Activated B cell treated with CpG ODN at 0.5 μM for 24 hours (primary cell): ENCODE results near the gene TRAF7. TPM values are rescaled to one million over a fixed set of nuclear protein-coding genes. Genes with fewer than 3 reads are reported as not detected.

ENCODE experiments used
- ATAC-seq: fragments of 200-7000 bp; cut with Tn5 transposase; one replicate; pipeline ENCODE4 v1.10.0; 2021; ENCODE audit warnings: low read depth, mild to moderate bottlenecking, moderate library complexity
- CTCF ChIA-PET: fragments of 350-600 bp; sonication (Branson Sonifier 250); formaldehyde crosslinking; loops from one replicate; lab custom pipeline; 2021; ENCODE audit warnings: antibody characterized with exemption; lab: Charles Lee
- POLR2A ChIA-PET: fragments of 350-600 bp; sonication (Branson Sonifier 250); formaldehyde crosslinking; loops from one replicate; lab custom pipeline; 2021; ENCODE audit warnings: antibody characterized with exemption; lab: Charles Lee
- DNase-seq: peaks from one replicate; pipeline ENCODE4 v3.0.0; 2022
- H3K27ac Mint-ChIP-seq: one replicate; pipeline ENCODE4 v1.8.0; 2020; ENCODE audit warnings: mixed read lengths
- H3K27me3 Mint-ChIP-seq: one replicate; pipeline ENCODE4 v1.8.0; 2021; ENCODE audit warnings: mixed read lengths
- H3K36me3 Mint-ChIP-seq: one replicate; pipeline ENCODE4 v1.8.0; 2021; ENCODE audit warnings: low read depth, mixed read lengths
- H3K4me1 Mint-ChIP-seq: one replicate; pipeline ENCODE4 v1.8.0; 2021; ENCODE audit warnings: mixed read lengths
- H3K4me3 Mint-ChIP-seq: one replicate; pipeline ENCODE4 v1.8.0; 2020; ENCODE audit warnings: mild to moderate bottlenecking, mixed read lengths
- H3K9me3 Mint-ChIP-seq: one replicate; pipeline ENCODE4 v1.8.0; 2020; ENCODE audit warnings: mixed read lengths
- CTCF ChIP-seq: fragments of 200-600 bp; IDR thresholded peaks from one replicate; pipeline ENCODE4 v1.8.0; 2022; ENCODE audit warnings: antibody characterized with exemption, mild to moderate bottlenecking
- intact Hi-C: fragments of 100-400 bp; cut with micrococcal nuclease; formaldehyde crosslinking; loops from one replicate; pipeline ENCODE4 v1.15.1; 2024
- total RNA-seq: library from RNA; stranded (reverse); gene quantifications from 2 replicates; pipeline ENCODE4 v1.2.3, GENCODE V29; 2022

Gene TRAF7
- total RNA-seq, 1 donor from 2014 or later, result 72.7 TPM

DNA sequence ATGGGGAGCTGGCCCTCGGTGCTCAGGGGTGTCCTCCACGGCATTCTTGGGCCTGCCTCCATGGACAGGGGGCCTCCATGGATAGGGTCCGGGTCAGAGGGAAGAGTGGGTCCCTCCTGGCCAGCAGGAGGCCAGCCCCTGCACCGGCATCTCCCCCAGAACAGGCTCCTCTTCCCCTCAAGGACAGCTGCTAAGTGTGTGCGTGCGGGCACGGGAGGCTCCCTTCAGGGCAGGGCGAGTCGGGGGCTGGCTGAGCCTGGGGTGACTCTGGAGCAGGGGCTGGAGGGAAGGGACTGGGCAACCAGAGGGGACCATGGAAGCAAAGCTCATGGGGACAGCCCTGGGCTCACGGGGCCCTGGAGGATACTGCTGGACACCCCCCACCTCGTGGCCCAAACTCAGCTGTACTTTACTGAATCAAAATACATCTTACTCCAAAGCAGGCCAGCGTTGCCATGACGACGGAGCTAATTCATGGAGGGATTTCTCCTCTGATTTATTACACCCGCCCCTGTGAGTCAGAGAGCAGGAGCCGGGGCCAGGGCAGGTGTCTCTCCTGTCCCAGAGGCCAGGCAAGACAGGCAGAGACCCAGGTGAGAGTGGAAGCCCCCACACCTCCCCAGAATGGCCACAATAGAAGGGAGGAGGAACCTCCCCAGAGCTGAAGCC is 38.7 kb downstream of the TRAF7 start:
- POLR2A ChIA-PET, result interaction anchor here (0.6 to 5.3 kb wide), 5 partner anchors 20 to 307 kb away, joined by 3 to 26 read pairs (median 4); partner anchors contain the start of genes ECI1 and TRAF7
- intact Hi-C loops, result no loop called here
- no peak for ATAC-seq
- H3K4me1 Mint-ChIP-seq, result peaks cover 8% of the 10 kb centered on the region
- H3K4me3 Mint-ChIP-seq, result no peak overlapping the region
- peaks cover 19% of the 10 kb centered on the region for H3K27me3 Mint-ChIP-seq
- H3K27ac Mint-ChIP-seq, result no peak overlapping the region
- H3K9me3 Mint-ChIP-seq, result no peaks in the 10 kb centered on the region
- no peaks in the 10 kb centered on the region for H3K36me3 Mint-ChIP-seq
- no peak for DNase-seq
- CTCF ChIA-PET, result interaction anchor here (1.0 to 2.1 kb wide), 6 partner anchors 20 to 307 kb away, joined by 3 to 34 read pairs (median 8); partner anchors contain the start of genes ECI1 and PGP
- TF ChIP-seq CTCF, result no peak

DNA sequence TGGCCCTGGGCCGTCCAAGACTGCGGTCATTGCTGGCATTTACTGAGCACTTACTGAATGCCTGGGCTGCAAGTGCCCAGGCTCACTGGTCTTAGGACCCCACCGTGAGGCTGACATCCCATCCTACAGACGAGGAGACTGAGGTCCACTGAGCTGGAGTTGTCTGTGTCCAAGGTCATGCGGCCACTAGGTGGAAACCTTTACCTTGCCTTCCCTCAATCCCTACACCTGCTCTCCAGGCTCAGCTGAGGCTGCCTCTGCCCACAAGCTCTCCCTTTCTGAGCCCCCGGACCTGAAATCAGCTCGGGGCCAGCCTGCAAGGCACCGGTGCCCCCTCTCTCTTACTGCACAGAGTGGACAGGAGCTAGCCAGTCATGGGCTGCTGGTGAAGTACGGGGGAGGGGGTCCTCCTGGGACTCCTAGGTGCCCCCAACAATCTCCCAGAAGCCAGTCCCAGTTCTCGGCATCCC is 39.3 kb downstream of the TRAF7 start:
- ATAC-seq, result peak; percentile 76
- Mint-ChIP-seq H3K27ac (no peak overlapping the region), H3K36me3 (no peaks in the 10 kb centered on the region), H3K9me3 (no peaks in the 10 kb centered on the region), H3K27me3 (peaks cover 19% of the 10 kb centered on the region), H3K4me1 (peaks cover 8% of the 10 kb centered on the region), H3K4me3 (peak overlapping the region; percentile 56)
- no peak for TF ChIP-seq CTCF
- intact Hi-C loops, result loop anchor here (1.0 kb wide), 4 partner anchors 56 to 306 kb away; partner anchors contain the start of genes ABCA3 and ECI1
- DNase-seq, result no peak
- POLR2A ChIA-PET, result interaction anchor here (0.6 to 5.3 kb wide), 6 partner anchors 20 to 306 kb away, joined by 3 to 26 read pairs (median 4); partner anchors contain the start of genes ECI1, RPS2 and TRAF7
- CTCF ChIA-PET, result interaction anchor here (0.6 to 2.1 kb wide), 8 partner anchors 20 to 308 kb away, joined by 3 to 34 read pairs (median 3); partner anchors contain the start of genes ECI1 and PGP

- POLR2A ChIA-PET, result interaction anchor here (0.9 to 5.3 kb wide), 4 partner anchors 40 to 305 kb away, joined by 4 to 26 read pairs (median 10); partner anchors contain the start of genes ECI1, RPS2 and TRAF7
- ATAC-seq (peak; percentile 11), DNase-seq (no peak)
- TF ChIP-seq CTCF, result no peak
- Mint-ChIP-seq H3K9me3 (no peaks in the 10 kb centered on the region), H3K27ac (no peak overlapping the region), H3K4me1 (peaks cover 8% of the 10 kb centered on the region), H3K4me3 (peak overlapping the region; percentile 52), H3K27me3 (peaks cover 21% of the 10 kb centered on the region), H3K36me3 (no peaks in the 10 kb centered on the region)
- CTCF ChIA-PET, result interaction anchor here (0.6 to 2.1 kb wide), 8 partner anchors 9 to 307 kb away, joined by 3 to 34 read pairs (median 3); partner anchors contain the start of gene ECI1
- intact Hi-C loops, result loop anchor here (1.0 kb wide), 4 partner anchors 56 to 306 kb away; partner anchors contain the start of genes ABCA3 and ECI1
Observed at GRCh38 chr16:2195322-2196161, 40.0 kb downstream of the TRAF7 start.

GRCh38 chr16:2196162-2196980 is 40.8 kb downstream of the TRAF7 start, which contains the start of gene CASKIN1:
Gene CASKIN1 (minus strand): TSS chr16:2196605. CDS start chr16:2196432, 173 bp downstream.
- intact Hi-C loops, result no loop called here
- DNase-seq (no peak), ATAC-seq (peak; percentile 51)
- Mint-ChIP-seq H3K4me1 (peaks cover 8% of the 10 kb centered on the region), H3K9me3 (no peaks in the 10 kb centered on the region), H3K4me3 (peak within 1 kb of the TSS; percentile 60), H3K27me3 (peaks cover 21% of the 10 kb centered on the region), H3K36me3 (no peaks in the 10 kb centered on the region), H3K27ac (no peak within 1 kb of the TSS)
- ChIA-PET CTCF (interaction anchor here (1.0 to 1.8 kb wide), 3 partner anchors 8 to 291 kb away, joined by 3 to 13 read pairs (median 3); no protein-coding TSS in a partner anchor), POLR2A (interaction anchor here (1.5 to 5.3 kb wide), 3 partner anchors 41 to 232 kb away, joined by 4 to 26 read pairs (median 17); partner anchors contain the start of genes ECI1, RPS2 and TRAF7)
- no peak for TF ChIP-seq CTCF
